Raji (cell line): ENCODE measurements around the gene RAB3D.

Experiments
- POLR2A ChIP-seq: IDR thresholded peaks from 2 replicates; pipeline ENCODE4 v1.6.1; 2011; ENCODE audit warnings: low read depth, low read length, control low read depth; ENCODE audit not compliant: insufficient read depth

RAB3D gene

GRCh38 chr19:11374433-11375142, 35.1 kb upstream of the RAB3D start, which contains the start of gene SWSAP1:
Gene SWSAP1, plus strand, starts transcription at chr19:11374666. Its CDS starts 15 bp downstream, at chr19:11374681.
- no peak; the same call in 1 of the 2 replicates for TF ChIP-seq POLR2A

- TF ChIP-seq POLR2A: no peak
These were observed 34.5 kb upstream of the RAB3D start for GRCh38 chr19:11373885-11374432.

- no peak for TF ChIP-seq POLR2A
These were observed 33.9 kb upstream of the RAB3D start for GRCh38 chr19:11373166-11373884.

GRCh38 chr19:11370744-11371143, 31.3 kb upstream of the RAB3D start:
- no peak for TF ChIP-seq POLR2A

GRCh38 chr19:11367528-11367927, 28.1 kb upstream of the RAB3D start:
- no peak for TF ChIP-seq POLR2A

GRCh38 chr19:11365557-11366117, 26.2 kb upstream of the RAB3D start:
- no peak for TF ChIP-seq POLR2A

- no peak for TF ChIP-seq POLR2A
These were observed 25.5 kb upstream of the RAB3D start for GRCh38 chr19:11364935-11365334.

- no peak for TF ChIP-seq POLR2A
These were observed 24.9 kb upstream of the RAB3D start for GRCh38 chr19:11364296-11364904.

- no peak for TF ChIP-seq POLR2A
These were observed 24.4 kb upstream of the RAB3D start for GRCh38 chr19:11363881-11364280.

- no peak for TF ChIP-seq POLR2A
These were observed 22.6 kb upstream of the RAB3D start for GRCh38 chr19:11361771-11362731.

GRCh38 chr19:11361037-11361770, 21.7 kb upstream of the RAB3D start:
- TF ChIP-seq POLR2A: no peak

GRCh38 chr19:11359421-11359820, 20.0 kb upstream of the RAB3D start:
- no peak for TF ChIP-seq POLR2A

GRCh38 chr19:11356676-11357550, 17.5 kb upstream of the RAB3D start:
- TF ChIP-seq POLR2A: no peak
